ENCODE results near the gene ZYX. TPM values are rescaled to one million over a fixed set of nuclear protein-coding genes. Genes with fewer than 3 reads are reported as not detected.
A peak's percentile ranks its signal among the peaks of the same experiment; 100 is the strongest.

Gene ZYX
- total and polyA plus RNA-seq, 9 of the 15 experiments (the other 6 are each of a cell fraction or from before 2014, with no cell fraction given), result 1.8 to 130 (median 15.7) TPM

- TF ChIP-seq ATF4 (CRISPR knock-in tag; IDR thresholded peaks at IDR 0.05) (peak; percentile 86), HES1 (IDR thresholded peaks at IDR 0.05; ENCODE audit: low read depth) (no peak), CEBPG (CRISPR knock-in tag; IDR thresholded peaks at IDR 0.05) (no peak), CEBPG (tag; conservative IDR thresholded peaks at IDR 0.05 in 1 of 2, IDR thresholded peaks at IDR 0.05 in 1 of 2) (no peak), RNF219 (CRISPR knock-in tag; IDR thresholded peaks at IDR 0.05) (peak; percentile 99), ZNF3 (CRISPR knock-in tag; IDR thresholded peaks at IDR 0.05) (peak; percentile 71; the same call in 1 of the 2 replicates), MCM5 (IDR thresholded peaks at IDR 0.05; ENCODE audit: low read depth) (no peak), CXXC5 (CRISPR knock-in tag; IDR thresholded peaks at IDR 0.05) (peak; percentile 90), ZNF347 (CRISPR knock-in tag; IDR thresholded peaks at IDR 0.05; ENCODE audit: low read depth) (no peak), SMARCE1 (IDR thresholded peaks at IDR 0.05) (peak; percentile 23; the same call in 1 of the 2 replicates), ZFP36 (IDR thresholded peaks at IDR 0.05; ENCODE audit: low read depth, low read length, partially characterized antibody) (peak; percentile 24), GMEB1 (CRISPR knock-in tag; IDR thresholded peaks at IDR 0.05) (peak; percentile 91), BMI1 (IDR thresholded peaks at IDR 0.05; ENCODE audit: low read length) (no peak), EP400 (IDR thresholded peaks at IDR 0.05) (no peak), ZNF445 (CRISPR knock-in tag; IDR thresholded peaks at IDR 0.05; ENCODE audit: low read depth) (peak; percentile 89), ZBTB8A (IDR thresholded peaks at IDR 0.05; ENCODE audit: partially characterized antibody) (no peak), SMARCC2 (IDR thresholded peaks at IDR 0.05; ENCODE audit: low read depth) (no peak), ZKSCAN8 (CRISPR knock-in tag; IDR thresholded peaks at IDR 0.05) (peak; percentile 88), HNRNPK (IDR thresholded peaks at IDR 0.05; ENCODE audit: low read depth, low read length, poor library complexity, severe bottlenecking) (no peak), ZNF431 (CRISPR knock-in tag; IDR thresholded peaks at IDR 0.05) (no peak)
- TF ChIP-seq, protein P1, sequence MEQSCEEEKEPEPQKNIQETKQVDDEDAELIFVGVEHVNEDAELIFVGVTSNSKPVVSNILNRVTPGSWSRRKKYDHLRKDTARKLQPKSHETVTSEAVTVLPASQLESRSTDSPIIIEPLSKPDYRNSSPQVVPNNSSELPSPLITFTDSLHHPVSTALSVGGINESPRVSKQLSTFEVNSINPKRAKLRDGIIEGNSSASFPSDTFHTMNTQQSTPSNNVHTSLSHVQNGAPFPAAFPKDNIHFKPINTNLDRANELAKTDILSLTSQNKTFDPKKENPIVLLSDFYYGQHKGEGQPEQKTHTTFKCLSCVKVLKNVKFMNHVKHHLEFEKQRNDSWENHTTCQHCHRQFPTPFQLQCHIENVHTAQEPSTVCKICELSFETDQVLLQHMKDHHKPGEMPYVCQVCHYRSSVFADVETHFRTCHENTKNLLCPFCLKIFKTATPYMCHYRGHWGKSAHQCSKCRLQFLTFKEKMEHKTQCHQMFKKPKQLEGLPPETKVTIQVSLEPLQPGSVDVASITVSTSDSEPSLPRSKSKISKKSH (CRISPR knock-in tag; IDR thresholded peaks at IDR 0.05), result peak; percentile 90
These were observed 11.2 kb upstream of the ZYX start (continued) for GRCh38 chr7:143369678-143370651.

Data from K562 (cell line).